DOHH2 (cell line): Measurements from ENCODE around the gene TFAP2C.

Experiments used
- H3F3A ChIP-seq: fragments of 200-600 bp; sonication (generic), shearing (Covaris generic); 2 replicates; pipeline ENCODE4 v1.6.0; 2016; ENCODE audit warnings: antibody characterized with exemption, mild to moderate bottlenecking; ENCODE audit not compliant: control insufficient read depth, insufficient read depth
- H3K27ac ChIP-seq: fragments of 200-600 bp; sonication (generic); 2 replicates; pipeline ENCODE4 v1.5.1; 2014; ENCODE audit warnings: low read depth, mild to moderate bottlenecking, low read length, moderate library complexity
- H3K27me3 ChIP-seq: fragments of 200-600 bp; sonication (generic); 2 replicates; pipeline ENCODE4 v1.6.1; 2014; ENCODE audit warnings: mild to moderate bottlenecking, low read length, mixed read lengths; ENCODE audit not compliant: control insufficient read depth
- H3K36me3 ChIP-seq: fragments of 200-600 bp; sonication (generic); 2 replicates; pipeline ENCODE4 v1.6.1; 2014; ENCODE audit warnings: mild to moderate bottlenecking, low read length, moderate library complexity, mixed read lengths; ENCODE audit not compliant: control insufficient read depth
- H3K4me1 ChIP-seq: fragments of 200-600 bp; sonication (generic); 2 replicates; pipeline ENCODE4 v1.6.1; 2014; ENCODE audit warnings: mild to moderate bottlenecking, low read length, mixed read lengths; ENCODE audit not compliant: control insufficient read depth
- H3K4me2 ChIP-seq: fragments of 200-600 bp; sonication (generic); 2 replicates; pipeline ENCODE4 v1.6.0; 2014; ENCODE audit warnings: mild to moderate bottlenecking, low read length, moderate library complexity
- H3K4me3 ChIP-seq: fragments of 200-600 bp; sonication (generic); 2 replicates; pipeline ENCODE4 v1.5.1; 2014; ENCODE audit warnings: mild to moderate bottlenecking, low read length, mixed read lengths
- H3K79me2 ChIP-seq: fragments of 200-600 bp; sonication (generic); 2 replicates; pipeline ENCODE4 v1.6.1; 2014; ENCODE audit warnings: mild to moderate bottlenecking, low read length, mixed read lengths; ENCODE audit not compliant: control insufficient read depth
- H3K9me2 ChIP-seq: fragments of 200-600 bp; sonication (generic); replicated peaks from 2 replicates; pipeline ENCODE4 v1.6.1; 2014; ENCODE audit warnings: mild to moderate bottlenecking, low read length, mixed read lengths; ENCODE audit not compliant: control insufficient read depth
- H3K9me3 ChIP-seq: fragments of 200-600 bp; sonication (generic); 2 replicates; pipeline ENCODE4 v1.6.1; 2014; ENCODE audit warnings: antibody characterized with exemption, low read length, mixed read lengths; ENCODE audit not compliant: control insufficient read depth, insufficient read depth
- H4K20me1 ChIP-seq: fragments of 200-600 bp; sonication (generic); 2 replicates; pipeline ENCODE4 v1.6.0; 2014; ENCODE audit warnings: low read depth, mild to moderate bottlenecking, antibody characterized with exemption, low read length, moderate library complexity; ENCODE audit not compliant: control insufficient read depth, insufficient read depth
- EZH2phosphoT487 ChIP-seq: fragments of 200-600 bp; sonication (generic); IDR thresholded peaks from 2 replicates; pipeline ENCODE4 v1.6.1; 2017; ENCODE audit warnings: borderline replicate concordance, mild to moderate bottlenecking, antibody characterized with exemption, low read length, moderate library complexity, mixed read lengths
- TF ChIP-seq, protein P1 (sequence below): fragments of 200-600 bp; sonication (generic); IDR thresholded peaks from one replicate; pipeline ENCODE4 v1.5.1; 2014; ENCODE audit warnings: antibody characterized with exemption, mild to moderate bottlenecking, low read depth, low read length; ENCODE audit not compliant: poor library complexity, severe bottlenecking

The TFAP2C gene

DNA sequence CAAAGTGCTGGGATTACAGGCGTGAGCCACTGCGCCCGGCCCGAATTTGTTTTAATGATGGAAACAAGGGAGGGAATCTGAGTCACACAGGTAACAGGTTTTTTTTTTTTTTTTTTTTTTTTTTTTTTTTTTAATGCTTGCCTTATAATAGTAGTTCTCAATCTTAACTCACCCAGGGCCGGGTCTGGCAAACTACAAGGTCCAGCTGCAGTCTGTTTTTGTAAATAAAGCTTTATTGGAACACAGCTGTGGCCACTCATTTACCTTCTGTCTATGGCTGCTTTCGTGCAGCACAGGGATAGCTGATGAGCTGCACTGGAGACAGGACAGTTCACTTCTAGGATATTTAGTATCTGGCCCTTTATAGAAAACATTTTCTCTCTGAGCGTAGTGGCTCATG is 58.0 kb downstream of the TFAP2C start:
- TF ChIP-seq, protein P1, sequence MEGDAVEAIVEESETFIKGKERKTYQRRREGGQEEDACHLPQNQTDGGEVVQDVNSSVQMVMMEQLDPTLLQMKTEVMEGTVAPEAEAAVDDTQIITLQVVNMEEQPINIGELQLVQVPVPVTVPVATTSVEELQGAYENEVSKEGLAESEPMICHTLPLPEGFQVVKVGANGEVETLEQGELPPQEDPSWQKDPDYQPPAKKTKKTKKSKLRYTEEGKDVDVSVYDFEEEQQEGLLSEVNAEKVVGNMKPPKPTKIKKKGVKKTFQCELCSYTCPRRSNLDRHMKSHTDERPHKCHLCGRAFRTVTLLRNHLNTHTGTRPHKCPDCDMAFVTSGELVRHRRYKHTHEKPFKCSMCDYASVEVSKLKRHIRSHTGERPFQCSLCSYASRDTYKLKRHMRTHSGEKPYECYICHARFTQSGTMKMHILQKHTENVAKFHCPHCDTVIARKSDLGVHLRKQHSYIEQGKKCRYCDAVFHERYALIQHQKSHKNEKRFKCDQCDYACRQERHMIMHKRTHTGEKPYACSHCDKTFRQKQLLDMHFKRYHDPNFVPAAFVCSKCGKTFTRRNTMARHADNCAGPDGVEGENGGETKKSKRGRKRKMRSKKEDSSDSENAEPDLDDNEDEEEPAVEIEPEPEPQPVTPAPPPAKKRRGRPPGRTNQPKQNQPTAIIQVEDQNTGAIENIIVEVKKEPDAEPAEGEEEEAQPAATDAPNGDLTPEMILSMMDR: no peak
- no peak for TF ChIP-seq EZH2phosphoT487

DNA sequence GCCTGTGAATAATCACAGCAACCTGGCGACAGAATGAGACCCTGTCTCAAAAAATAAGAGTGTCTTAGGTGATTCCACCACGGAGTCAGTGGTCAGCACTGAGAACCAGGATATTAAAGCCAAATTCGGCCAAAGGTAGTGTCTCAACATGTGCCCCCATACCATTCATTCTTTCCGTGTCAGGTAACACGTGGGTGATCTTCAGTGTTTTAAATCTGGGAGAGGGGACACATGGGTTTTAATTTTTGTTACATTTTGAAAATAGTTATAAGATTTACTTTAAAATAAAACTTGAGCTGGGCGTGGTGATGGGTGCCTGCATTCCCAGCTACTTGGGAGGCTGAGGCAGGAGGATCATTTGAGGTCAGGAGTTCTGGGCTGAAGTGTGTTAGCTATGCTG is 59.0 kb downstream of the TFAP2C start:
- Histone ChIP-seq H3K9me2 (no peaks in the 10 kb centered on the region), H3K27ac (no peak overlapping the region), H3K79me2 (no peaks in the 10 kb centered on the region), H3K9me3 (no peaks in the 10 kb centered on the region), H3K4me1 (peaks cover 22% of the 10 kb centered on the region), H3K27me3 (peaks cover 5% of the 10 kb centered on the region; the same call in 1 of the 2 replicates), H3F3A (0 out of 2 replicates have a peak, but pooled peaks cover 3% of the 10 kb centered on the region), H3K36me3 (no peaks in the 10 kb centered on the region), H4K20me1 (no peaks in the 10 kb centered on the region), H3K4me3 (no peak overlapping the region), H3K4me2 (no peak overlapping the region)
- TF ChIP-seq EZH2phosphoT487: no peak
- TF ChIP-seq, protein P1: no peak

More for the DNA sequence above, 58.0 kb downstream of the TFAP2C start:
- H3K27me3 ChIP-seq: peaks cover 5% of the 10 kb centered on the region; the same call in 1 of the 2 replicates
- no peak overlapping the region for H3K4me2 ChIP-seq
- H3K27ac ChIP-seq: no peak overlapping the region
- no peaks in the 10 kb centered on the region for H3K9me2 ChIP-seq
- H3K9me3 ChIP-seq: no peaks in the 10 kb centered on the region
- H4K20me1 ChIP-seq: no peaks in the 10 kb centered on the region
- H3K79me2 ChIP-seq: no peaks in the 10 kb centered on the region
- H3K4me1 ChIP-seq: peaks cover 22% of the 10 kb centered on the region
- H3K4me3 ChIP-seq: no peak overlapping the region
- no peaks in the 10 kb centered on the region for H3K36me3 ChIP-seq
- H3F3A ChIP-seq: 0 out of 2 replicates have a peak, but pooled peaks cover 3% of the 10 kb centered on the region
